ENCODE results near the gene SLC2A1.

Gene SLC2A1

GRCh38 chr1:42958488-42959319 is at the start of gene SLC2A1:
Gene SLC2A1, minus strand, starts transcription at chr1:42958868. Its CDS starts 217 bp downstream, at chr1:42958651.
- peak within 1 kb of the TSS; percentile 78 for H3K4me3 ChIP-seq (ENCODE audit: low read depth, low read length)
- TF ChIP-seq, protein P1, sequence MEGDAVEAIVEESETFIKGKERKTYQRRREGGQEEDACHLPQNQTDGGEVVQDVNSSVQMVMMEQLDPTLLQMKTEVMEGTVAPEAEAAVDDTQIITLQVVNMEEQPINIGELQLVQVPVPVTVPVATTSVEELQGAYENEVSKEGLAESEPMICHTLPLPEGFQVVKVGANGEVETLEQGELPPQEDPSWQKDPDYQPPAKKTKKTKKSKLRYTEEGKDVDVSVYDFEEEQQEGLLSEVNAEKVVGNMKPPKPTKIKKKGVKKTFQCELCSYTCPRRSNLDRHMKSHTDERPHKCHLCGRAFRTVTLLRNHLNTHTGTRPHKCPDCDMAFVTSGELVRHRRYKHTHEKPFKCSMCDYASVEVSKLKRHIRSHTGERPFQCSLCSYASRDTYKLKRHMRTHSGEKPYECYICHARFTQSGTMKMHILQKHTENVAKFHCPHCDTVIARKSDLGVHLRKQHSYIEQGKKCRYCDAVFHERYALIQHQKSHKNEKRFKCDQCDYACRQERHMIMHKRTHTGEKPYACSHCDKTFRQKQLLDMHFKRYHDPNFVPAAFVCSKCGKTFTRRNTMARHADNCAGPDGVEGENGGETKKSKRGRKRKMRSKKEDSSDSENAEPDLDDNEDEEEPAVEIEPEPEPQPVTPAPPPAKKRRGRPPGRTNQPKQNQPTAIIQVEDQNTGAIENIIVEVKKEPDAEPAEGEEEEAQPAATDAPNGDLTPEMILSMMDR (IDR thresholded peaks at IDR 0.05; ENCODE audit: low read depth, low read length): no peak

DNA sequence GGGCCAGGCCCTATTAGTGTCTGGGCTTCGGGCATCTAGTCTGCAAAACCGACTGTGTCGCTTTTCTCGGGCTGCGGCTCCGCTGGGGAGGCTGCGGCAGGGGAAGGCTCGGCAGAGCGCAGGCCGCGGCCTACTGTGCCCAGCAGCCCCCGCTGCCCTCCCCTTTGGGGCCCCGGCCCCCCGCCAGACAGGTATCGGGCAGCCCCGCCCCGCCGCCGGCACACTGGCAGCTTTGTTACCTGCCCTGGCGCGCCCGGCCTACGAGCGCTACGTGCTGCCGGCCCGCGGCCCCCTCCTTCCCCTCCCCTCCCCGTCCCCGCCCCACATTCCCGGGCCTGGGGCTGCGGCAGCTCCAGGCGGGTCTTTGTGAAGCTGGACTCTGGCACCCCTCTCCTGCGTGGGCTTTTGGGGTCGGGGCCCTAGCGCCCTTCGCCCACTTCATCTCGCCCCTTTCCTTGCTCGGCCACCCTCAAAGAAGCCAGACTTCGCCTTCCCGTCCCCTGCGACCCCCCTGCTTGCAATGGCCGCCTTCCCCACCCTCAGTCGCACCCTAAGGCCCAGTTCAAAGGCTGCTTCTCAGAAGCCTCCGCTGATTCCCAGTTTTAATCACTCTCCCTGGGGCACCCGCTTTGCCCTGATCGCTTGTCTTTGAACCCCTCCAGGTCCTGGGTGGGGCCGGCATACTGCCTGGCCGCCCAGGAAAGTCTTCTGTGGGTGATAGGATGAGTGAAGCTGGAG is 48.9 kb upstream of the SLC2A1 start:
- no peak overlapping the region for H3K4me3 ChIP-seq (ENCODE audit: low read depth, low read length)
- TF ChIP-seq, protein P1 (IDR thresholded peaks at IDR 0.05; ENCODE audit: low read depth, low read length): no peak

DNA sequence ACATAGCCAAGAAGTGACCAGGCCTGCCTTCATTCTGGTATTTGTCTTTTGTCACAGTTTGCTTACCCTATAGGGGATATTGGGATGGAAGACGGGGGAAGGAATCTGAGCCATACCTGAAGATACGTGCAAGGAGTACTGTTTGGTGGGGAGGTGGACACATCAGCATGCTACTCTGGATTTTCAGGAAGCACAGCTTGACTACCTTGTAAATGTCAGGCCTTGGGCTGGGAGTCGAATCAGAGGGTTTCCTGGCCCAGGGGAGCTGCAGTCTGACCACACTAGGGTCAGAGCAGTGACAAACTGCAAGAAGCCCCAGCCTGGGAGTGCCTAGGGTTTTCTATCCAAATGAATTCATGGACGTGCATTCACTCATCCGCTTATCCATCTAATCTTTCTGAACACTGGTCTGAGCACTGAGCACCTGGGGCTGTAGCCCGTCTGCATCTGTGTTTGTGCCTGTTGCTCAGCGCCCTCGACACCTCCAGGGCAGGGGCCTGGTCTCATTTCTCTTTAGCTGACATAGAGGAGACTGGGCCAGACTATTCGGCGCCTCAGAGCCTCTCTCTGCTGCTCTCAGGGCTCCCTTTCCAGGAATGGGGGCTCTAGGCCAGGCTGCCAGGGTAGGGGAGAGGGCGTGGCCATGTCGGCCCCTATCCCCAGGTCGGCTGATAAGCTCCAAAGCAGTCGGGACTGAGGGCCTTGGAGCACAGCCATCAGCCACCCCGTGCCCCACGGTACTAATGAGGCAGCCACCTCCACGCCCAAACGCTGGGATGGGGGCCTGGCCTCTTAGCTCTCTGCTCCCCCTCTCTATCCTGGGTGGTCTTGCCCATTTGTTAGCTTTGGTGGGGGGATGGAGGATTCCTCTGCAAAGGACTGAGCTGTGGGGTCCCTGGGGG is 47.0 kb upstream of the SLC2A1 start:
- TF ChIP-seq, protein P1 (IDR thresholded peaks at IDR 0.05; ENCODE audit: low read depth, low read length): no peak
- no peak overlapping the region for H3K4me3 ChIP-seq (ENCODE audit: low read depth, low read length)

GRCh38 chr1:43004587-43005459 is 46.2 kb upstream of the SLC2A1 start:
- no peak overlapping the region for H3K4me3 ChIP-seq (ENCODE audit: low read depth, low read length)
- TF ChIP-seq, protein P1 (IDR thresholded peaks at IDR 0.05; ENCODE audit: low read depth, low read length): no peak

DNA sequence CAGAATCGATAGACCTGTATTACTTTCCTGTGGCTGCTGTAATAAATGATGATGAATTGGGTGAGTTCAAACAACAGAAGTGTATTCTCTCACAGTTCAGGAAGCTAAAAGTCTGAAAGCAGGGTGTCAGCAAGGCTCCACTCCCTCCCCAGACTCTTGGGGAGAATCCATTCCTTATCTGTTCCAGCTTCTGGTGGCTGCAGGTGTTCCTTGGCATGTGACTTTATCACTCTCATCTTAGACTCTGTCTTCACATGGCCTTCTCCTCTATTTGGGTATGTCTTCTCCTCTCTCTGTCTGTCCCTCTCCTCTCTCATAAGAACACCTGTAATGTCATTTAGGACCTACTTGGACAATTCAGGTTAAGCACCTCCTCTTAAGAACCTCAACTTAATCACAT is 44.1 kb upstream of the SLC2A1 start:
- H3K4me3 ChIP-seq (ENCODE audit: low read depth, low read length): no peak overlapping the region
- TF ChIP-seq, protein P1 (IDR thresholded peaks at IDR 0.05; ENCODE audit: low read depth, low read length): no peak

- TF ChIP-seq, protein P1 (IDR thresholded peaks at IDR 0.05; ENCODE audit: low read depth, low read length): no peak
- no peak overlapping the region for H3K4me3 ChIP-seq (ENCODE audit: low read depth, low read length)
Measured at GRCh38 chr1:43002116-43002515, 43.4 kb upstream of the SLC2A1 start.

Data from WI38 (cell line).